Thyroid gland (tissue), 4 donors: ENCODE measurements around the gene DIP2B. TPM values are rescaled to one million over a fixed set of nuclear protein-coding genes. Genes with fewer than 3 reads are reported as not detected.
"Not testable (repeated sequence)": the region's sequence is repeated elsewhere in the genome, so short reads cannot be mapped to it uniquely, and the experiment has no call there.

Source experiments
- DNase-seq, 2 donors: peaks; one replicate each; pipeline ENCODE4 v3.0.0-alpha.2; 2019
- H3K27ac ChIP-seq, 3 donors: fragments of 200-600 bp; sonication (generic); 1 replicate in 2 of 3; 2 replicates in 1 of 3; pipeline ENCODE4 v1.5.1; 2016 to 2019; ENCODE audit warnings: mild to moderate bottlenecking in 1 of 3, moderate library complexity in 1 of 3
- H3K27me3 ChIP-seq: fragments of 200-600 bp; sonication (generic); one replicate; pipeline ENCODE4 v1.5.1; 2019
- H3K36me3 ChIP-seq, 2 donors: fragments of 200-600 bp; sonication (generic); one replicate each; pipeline ENCODE4 v1.5.1; 2016 to 2019
- H3K4me1 ChIP-seq, 2 donors: fragments of 200-600 bp; sonication (generic); one replicate each; pipeline ENCODE4 v1.5.1; 2017 to 2019
- H3K4me3 ChIP-seq, 3 donors: fragments of 200-600 bp; sonication (generic); replicated peaks in 1 of 3; 1 replicate in 2 of 3; 2 replicates in 1 of 3; pipeline ENCODE4 v1.5.1; 2016; ENCODE audit warnings: mild to moderate bottlenecking in 1 of 3
- H3K9me3 ChIP-seq: fragments of 200-600 bp; sonication (generic); one replicate; pipeline ENCODE4 v1.5.1; 2017
- CTCF ChIP-seq, 6 experiments: fragments of 200-600 bp in 3 of 6; fragments of 450-650 bp in 3 of 6; sonication (generic) in 3 of 6; IDR thresholded peaks; one replicate each; pipeline ENCODE4 v1.5.1; 2016 to 2019; ENCODE audit warnings: antibody characterized with exemption in 6 of 6, mild to moderate bottlenecking in 2 of 6, inconsistent platforms in 1 of 6, moderate library complexity in 1 of 6
- POLR2A ChIP-seq, 2 donors: fragments of 450-650 bp; IDR thresholded peaks; one replicate each; pipeline ENCODE4 v1.6.1; 2017; ENCODE audit warnings: antibody characterized with exemption in 2 of 2, mild to moderate bottlenecking in 2 of 2, moderate library complexity in 1 of 2
- WGBS, 2 donors: methylation state at CpG; one replicate each; pipeline ENCODE4 v1.1.5; 2017; 5-methylcytosine and 5-hydroxymethylcytosine counted together
- intact Hi-C: fragments of 100-400 bp; cut with DNase I; formaldehyde crosslinking; loops from one replicate; pipeline ENCODE4 v1.15.1; 2023
- total RNA-seq, 4 donors: library from RNA; depleted of rRNA; stranded (reverse); fragments of >200 nt; gene quantifications; one replicate each; pipeline ENCODE4 v1.2.3, GENCODE V29; 2016

DIP2B gene
- total RNA-seq, 4 donors from 2014 or later, result 27.7 to 45.7 (median 32.4) TPM

GRCh38 chr12:50537538-50537919 lies 32.7 kb downstream of the DIP2B start:
- Histone ChIP-seq H3K27ac (no peak overlapping the region), H3K9me3 (no peaks in the 10 kb centered on the region), H3K4me1 (peaks cover 4 to 22% of the 10 kb centered on the region in 2 donors), H3K4me3 (no peak overlapping the region), H3K36me3 (no peaks in the 10 kb centered on the region), H3K27me3 (no peaks in the 10 kb centered on the region)
- DNase-seq, result no peak
- intact Hi-C loops, result no loop called here
- TF ChIP-seq CTCF (IDR thresholded peaks at IDR 0.05), result no peak
- no peak for TF ChIP-seq POLR2A (IDR thresholded peaks at IDR 0.05)
- WGBS, 2 donors, result 74 to 89% methylated on average over 1 of the region's 1 CpG

GRCh38 chr12:50538182-50538581 lies 33.4 kb downstream of the DIP2B start:
- Histone ChIP-seq H3K4me3 (no peak overlapping the region), H3K4me1 (peaks cover 0 to 17% of the 10 kb centered on the region in 2 donors), H3K27me3 (no peaks in the 10 kb centered on the region), H3K27ac (no peak overlapping the region), H3K9me3 (no peaks in the 10 kb centered on the region), H3K36me3 (no peaks in the 10 kb centered on the region)
- intact Hi-C loops, result no loop called here
- no peak for DNase-seq
- 81 to 86% methylated on average over 3 of the region's 3 CpGs for WGBS, 2 donors
- no peak for TF ChIP-seq POLR2A (IDR thresholded peaks at IDR 0.05)
- no peak for TF ChIP-seq CTCF (IDR thresholded peaks at IDR 0.05)

GRCh38 chr12:50541139-50541538 lies 36.4 kb downstream of the DIP2B start:
- no peak for TF ChIP-seq CTCF (IDR thresholded peaks at IDR 0.05)
- no peak for TF ChIP-seq POLR2A (IDR thresholded peaks at IDR 0.05)

GRCh38 chr12:50542448-50542847 lies 37.7 kb downstream of the DIP2B start:
- no peak for DNase-seq
- intact Hi-C loops, result no loop called here
- Histone ChIP-seq H3K36me3 (no peaks in the 10 kb centered on the region), H3K27ac (no peak overlapping the region), H3K27me3 (no peaks in the 10 kb centered on the region), H3K4me1 (peaks cover 0 to 5% of the 10 kb centered on the region in 2 donors), H3K9me3 (no peaks in the 10 kb centered on the region), H3K4me3 (no peak overlapping the region)
- no peak for TF ChIP-seq CTCF (IDR thresholded peaks at IDR 0.05)
- TF ChIP-seq POLR2A (IDR thresholded peaks at IDR 0.05), result no peak
- 88 to 90% methylated on average over 1 of the region's 1 CpG for WGBS, 2 donors

More at GRCh38 chr12:50541139-50541538, 36.4 kb downstream of the DIP2B start:
- H3K4me3 ChIP-seq, result no peak overlapping the region
- peaks cover 0 to 9% of the 10 kb centered on the region in 2 donors for H3K4me1 ChIP-seq
- no peak overlapping the region for H3K27ac ChIP-seq
- no peaks in the 10 kb centered on the region for H3K9me3 ChIP-seq
- intact Hi-C loops, result no loop called here
- no peaks in the 10 kb centered on the region for H3K27me3 ChIP-seq
- no peak for DNase-seq
- no peaks in the 10 kb centered on the region for H3K36me3 ChIP-seq

GRCh38 chr12:50543188-50543587 lies 38.4 kb downstream of the DIP2B start:
- intact Hi-C loops, H3K9me3 ChIP-seq, DNase-seq, H3K36me3 ChIP-seq, H3K27ac ChIP-seq, H3K27me3 ChIP-seq, H3K4me1 ChIP-seq, H3K4me3 ChIP-seq: not testable (repeated sequence)
- WGBS, 2 donors, result 86 to 97% methylated on average over 11 of the region's 11 CpGs

- Histone ChIP-seq H3K9me3 (no peaks in the 10 kb centered on the region), H3K4me3 (no peak overlapping the region), H3K4me1 (no peaks in the 10 kb centered on the region), H3K36me3 (no peaks in the 10 kb centered on the region), H3K27me3 (no peaks in the 10 kb centered on the region), H3K27ac (no peak overlapping the region)
- no peak for DNase-seq
- WGBS, 2 donors, result 91 to 93% methylated on average over 5 of the region's 5 CpGs
- intact Hi-C loops, result no loop called here
- no peak for TF ChIP-seq CTCF (IDR thresholded peaks at IDR 0.05)
- no peak for TF ChIP-seq POLR2A (IDR thresholded peaks at IDR 0.05)
Observed at GRCh38 chr12:50545213-50545612, 40.4 kb downstream of the DIP2B start.
